HG02884 (cell line): ENCODE data around the gene TNS2.
"Not testable (repeated sequence)": the region's sequence is repeated elsewhere in the genome, so short reads cannot be mapped to it uniquely, and the experiment has no call there.

Source experiments
- ATAC-seq: cut with Tn5 transposase; IDR thresholded peaks from one replicate; pipeline ENCODE4 v1.9.1; 2021; ENCODE audit warnings: mild to moderate bottlenecking, moderate library complexity; ENCODE audit not compliant: unreplicated experiment

TNS2 gene

GRCh38 chr12:53049571-53050318 lies at the start of gene TNS2:
TNS2 (plus strand) TSS chr12:53050065; CDS start chr12:53050186, 121 bp downstream.
- no peak for ATAC-seq

GRCh38 chr12:53004178-53004577 lies 45.7 kb upstream of the TNS2 start:
- ATAC-seq = no peak

GRCh38 chr12:53004582-53004981 lies 45.3 kb upstream of the TNS2 start:
- ATAC-seq = no peak

GRCh38 chr12:53005215-53005985 lies 44.5 kb upstream of the TNS2 start:
- ATAC-seq = no peak

GRCh38 chr12:53005986-53006809 lies 43.7 kb upstream of the TNS2 start, which contains the start of gene EIF4B:
EIF4B (plus strand) TSS chr12:53006456; CDS start chr12:53006484, 28 bp downstream.
- ATAC-seq = peak; percentile 82

GRCh38 chr12:53006810-53007309 lies 43.0 kb upstream of the TNS2 start:
- ATAC-seq = no peak

- no peak for ATAC-seq
These were observed 42.5 kb upstream of the TNS2 start for GRCh38 chr12:53007343-53007742.

GRCh38 chr12:53008760-53009159 lies 41.1 kb upstream of the TNS2 start:
- ATAC-seq = not testable (repeated sequence)

- no peak for ATAC-seq
These were observed 38.9 kb upstream of the TNS2 start for GRCh38 chr12:53010955-53011354.

- ATAC-seq = no peak
These were observed 38.0 kb upstream of the TNS2 start for GRCh38 chr12:53011889-53012288.

GRCh38 chr12:53012928-53013327 lies 36.9 kb upstream of the TNS2 start:
- ATAC-seq = no peak

- no peak for ATAC-seq
These were observed 35.2 kb upstream of the TNS2 start for GRCh38 chr12:53014709-53015108.

GRCh38 chr12:53025250-53025649 lies 24.6 kb upstream of the TNS2 start:
- no peak for ATAC-seq

GRCh38 chr12:53027014-53027413 lies 22.9 kb upstream of the TNS2 start:
- ATAC-seq = not testable (repeated sequence)

GRCh38 chr12:53031616-53032015 lies 18.2 kb upstream of the TNS2 start:
- ATAC-seq = no peak

- ATAC-seq = not testable (repeated sequence)
These were observed 16.0 kb upstream of the TNS2 start for GRCh38 chr12:53033832-53034231.

GRCh38 chr12:53034459-53034858 lies 15.4 kb upstream of the TNS2 start:
- no peak for ATAC-seq

GRCh38 chr12:53036802-53037201 lies 13.1 kb upstream of the TNS2 start:
- ATAC-seq = no peak

GRCh38 chr12:53039851-53040250 lies 10.0 kb upstream of the TNS2 start:
- no peak for ATAC-seq

- no peak for ATAC-seq
These were observed 7.0 kb upstream of the TNS2 start for GRCh38 chr12:53042607-53043454.
